ENCODE data around the gene TXNRD1. TPM values are rescaled to one million over a fixed set of nuclear protein-coding genes. Genes with fewer than 3 reads are reported as not detected.

TXNRD1 gene
- total and polyA plus RNA-seq, 2 of the 8 experiments (the other 6 are each of a cell fraction or from before 2014, with no cell fraction given): 56.8 to 127 TPM

DNA sequence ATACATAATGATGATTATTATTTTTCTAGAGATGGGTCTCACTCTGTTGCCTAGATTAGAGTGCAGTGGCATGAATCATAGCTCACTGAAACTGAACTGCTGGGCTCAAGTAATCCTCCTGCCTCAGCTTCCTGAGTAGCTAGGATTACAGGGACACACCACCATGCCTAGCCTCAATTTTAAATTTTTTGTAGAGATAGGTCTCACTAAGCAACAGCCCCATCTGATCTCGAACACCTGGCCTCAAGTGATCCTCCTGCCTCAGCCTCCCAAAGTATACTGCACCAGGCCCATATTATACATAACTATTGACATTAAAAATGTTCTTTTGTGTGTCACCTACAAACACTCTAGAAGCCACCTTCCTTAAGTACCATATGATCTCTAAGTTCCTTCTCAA, 3.4 kb downstream of the TXNRD1 start:
- no peak overlapping the region for H3K4me3 ChIP-seq (ENCODE audit: extremely low read depth in 1 of 4, insufficient read depth in 2 of 4, low read depth in 3 of 4, low read length in 4 of 4)
- H2BK5ac ChIP-seq (ENCODE audit: low read depth, low read length): no peak overlapping the region
- 100% methylated on average over 1 of the region's 1 CpG; no CpG with 5 or more reads in 1 of the 2 experiments for WGBS, 2 experiments (ENCODE audit: extremely low coverage in 1 of 2, insufficient coverage in 1 of 2, insufficient read length in 1 of 2, insufficient replicate concordance in 2 of 2, low coverage in 1 of 2, low lambda C conversion rate in 2 of 2, missing lambda C conversion rate in 1 of 2)
- DNase-seq (ENCODE audit: low read depth in 1 of 2, low spot score in 2 of 2): no peak
- POLR2A ChIA-PET (ENCODE audit: partially characterized antibody): interaction anchor here (0.7 to 1.3 kb wide), 3 partner anchors 16 to 87 kb away, joined by 3 to 5 read pairs (median 4); no protein-coding TSS in a partner anchor
- no peak overlapping the region for H2AK5ac ChIP-seq (ENCODE audit: low read depth, low read length)
- H4K91ac ChIP-seq (replicated peaks; ENCODE audit: insufficient read length, low read length): no peak overlapping the region
- no peak overlapping the region for H2BK12ac ChIP-seq (ENCODE audit: low read depth, low read length)
- H3K9ac ChIP-seq (replicated peaks in 1 of 4; ENCODE audit: extremely low read depth in 1 of 4, low read depth in 3 of 4, low read length in 3 of 4): no peak overlapping the region
- H3K4me2 ChIP-seq (ENCODE audit: insufficient read depth in 1 of 2, low read depth in 2 of 2, low read length in 2 of 2): no peak overlapping the region
- FAIRE-seq: no peak
- CTCF ChIA-PET (ENCODE audit: partially characterized antibody): interaction anchor here (0.5 to 1.0 kb wide), 4 partner anchors 9 to 831 kb away, joined by 3 to 4 read pairs (median 4); no protein-coding TSS in a partner anchor
- H3K23me2 ChIP-seq (ENCODE audit: low read depth, low read length): no peaks in the 10 kb centered on the region; the same call in 1 of the 2 replicates
- no peak overlapping the region for H3K23ac ChIP-seq (ENCODE audit: insufficient read length)
- H3K56ac ChIP-seq (replicated peaks; ENCODE audit: insufficient read length, low read depth, low read length): no peak overlapping the region
- no peak overlapping the region for H2BK15ac ChIP-seq (ENCODE audit: low read length)
- no peaks in the 10 kb centered on the region for H3K36me3 ChIP-seq (ENCODE audit: control insufficient read depth in 2 of 4, insufficient read depth in 4 of 4, low read length in 3 of 4)
- H4K8ac ChIP-seq (ENCODE audit: extremely low read depth, insufficient read depth, low read length): no peak overlapping the region
- H3K27me3 ChIP-seq (replicated peaks in 1 of 4; ENCODE audit: control insufficient read depth in 3 of 4, extremely low read depth in 1 of 4, insufficient read depth in 3 of 4, low read length in 3 of 4): peaks cover 0 to 12% (median 10%) of the 10 kb centered on the region in 4 experiments; a peak in 6 of 7 replicates
- no peak overlapping the region for H3K27ac ChIP-seq (ENCODE audit: low read depth, low read length)
- H4K20me1 ChIP-seq (replicated peaks in 1 of 2; ENCODE audit: control insufficient read depth in 1 of 2, insufficient read depth in 2 of 2, low read length in 2 of 2): no peaks in the 10 kb centered on the region
- no peaks in the 10 kb centered on the region for H3K79me2 ChIP-seq (ENCODE audit: control insufficient read depth in 1 of 2, insufficient read depth in 2 of 2, low read length in 2 of 2)
- H4K5ac ChIP-seq (ENCODE audit: insufficient read length, low read depth, low read length): no peak overlapping the region
- H2BK20ac ChIP-seq (ENCODE audit: low read length): no peak overlapping the region
- no peaks in the 10 kb centered on the region for H3K9me3 ChIP-seq (ENCODE audit: insufficient read depth in 2 of 2, low read depth in 1 of 2, low read length in 1 of 2)
- no peaks in the 10 kb centered on the region for H3K4me1 ChIP-seq (replicated peaks in 1 of 4; ENCODE audit: control insufficient read depth in 3 of 4, insufficient read depth in 4 of 4, low read length in 3 of 4)
- no peak overlapping the region for H3K18ac ChIP-seq (ENCODE audit: extremely low read depth, low read length)
- H2BK120ac ChIP-seq (replicated peaks; ENCODE audit: low read depth, low read length): no peak overlapping the region
- H3K14ac ChIP-seq (ENCODE audit: insufficient read length): no peak overlapping the region
- H3K79me1 ChIP-seq (ENCODE audit: low read depth, low read length): no peaks in the 10 kb centered on the region
- no peak overlapping the region for H3K4ac ChIP-seq (replicated peaks; ENCODE audit: insufficient read length, low read depth, low read length)
- H2AFZ ChIP-seq (ENCODE audit: low read length): no peak overlapping the region
- no peak for TF ChIP-seq RAD21 (IDR thresholded peaks at IDR 0.05 in 1 of 2, conservative IDR thresholded peaks at IDR 0.05 in 1 of 2; ENCODE audit: low read depth in 2 of 2, low read length in 2 of 2)
- no peak for TF ChIP-seq RXRA (IDR thresholded peaks at IDR 0.05; ENCODE audit: insufficient read depth, low read depth, low read length)
- TF ChIP-seq ZNF274 (IDR thresholded peaks at IDR 0.05; ENCODE audit: borderline replicate concordance, extremely low read depth, low read length): no peak
- no peak for TF ChIP-seq YY1 (IDR thresholded peaks at IDR 0.05; ENCODE audit: low read depth, low read length)
- no peak for TF ChIP-seq TEAD4 (IDR thresholded peaks at IDR 0.05; ENCODE audit: low read depth, low read length)
- no peak for TF ChIP-seq MAFK (IDR thresholded peaks at IDR 0.05; ENCODE audit: low read depth, low read length)
- TF ChIP-seq USF2 (IDR thresholded peaks at IDR 0.05; ENCODE audit: low read length): no peak
- TF ChIP-seq NANOG (IDR thresholded peaks at IDR 0.05; ENCODE audit: insufficient read depth, low read depth, low read length, poor library complexity, severe bottlenecking): no peak
- TF ChIP-seq RNF2 (IDR thresholded peaks at IDR 0.05; ENCODE audit: borderline replicate concordance, low read depth, low read length, missing control alignments, poor library complexity, severe bottlenecking): no peak
- TF ChIP-seq BACH1 (IDR thresholded peaks at IDR 0.05; ENCODE audit: low read length): no peak
- no peak for TF ChIP-seq JUND (IDR thresholded peaks at IDR 0.05; ENCODE audit: low read length)

Measured in H1 (cell line).